Fibroblast of villous mesenchyme (primary cell): ENCODE results near the gene SFI1. TPM values are rescaled to one million over a fixed set of nuclear protein-coding genes. Genes with fewer than 3 reads are reported as not detected.

Experiments used
- DNase-seq: peaks from one replicate; pipeline ENCODE4 v3.0.0-alpha.2; 2010; ENCODE audit warnings: low read depth
- H3K4me3 ChIP-seq: 2 replicates; pipeline ENCODE4 v1.5.1; 2011; ENCODE audit warnings: low read depth, mild to moderate bottlenecking, low read length
- total RNA-seq: library from RNA; depleted of rRNA; stranded (reverse); fragments of >200 nt; gene quantifications from 2 replicates; pipeline ENCODE4 v1.2.3, GENCODE V29; 2012
- TF ChIP-seq, protein P1 (sequence below): IDR thresholded peaks from 2 replicates; pipeline ENCODE4 v1.5.1; 2012; ENCODE audit warnings: low read depth, mild to moderate bottlenecking, low read length; ENCODE audit not compliant: insufficient read depth

SFI1 gene, protein sequence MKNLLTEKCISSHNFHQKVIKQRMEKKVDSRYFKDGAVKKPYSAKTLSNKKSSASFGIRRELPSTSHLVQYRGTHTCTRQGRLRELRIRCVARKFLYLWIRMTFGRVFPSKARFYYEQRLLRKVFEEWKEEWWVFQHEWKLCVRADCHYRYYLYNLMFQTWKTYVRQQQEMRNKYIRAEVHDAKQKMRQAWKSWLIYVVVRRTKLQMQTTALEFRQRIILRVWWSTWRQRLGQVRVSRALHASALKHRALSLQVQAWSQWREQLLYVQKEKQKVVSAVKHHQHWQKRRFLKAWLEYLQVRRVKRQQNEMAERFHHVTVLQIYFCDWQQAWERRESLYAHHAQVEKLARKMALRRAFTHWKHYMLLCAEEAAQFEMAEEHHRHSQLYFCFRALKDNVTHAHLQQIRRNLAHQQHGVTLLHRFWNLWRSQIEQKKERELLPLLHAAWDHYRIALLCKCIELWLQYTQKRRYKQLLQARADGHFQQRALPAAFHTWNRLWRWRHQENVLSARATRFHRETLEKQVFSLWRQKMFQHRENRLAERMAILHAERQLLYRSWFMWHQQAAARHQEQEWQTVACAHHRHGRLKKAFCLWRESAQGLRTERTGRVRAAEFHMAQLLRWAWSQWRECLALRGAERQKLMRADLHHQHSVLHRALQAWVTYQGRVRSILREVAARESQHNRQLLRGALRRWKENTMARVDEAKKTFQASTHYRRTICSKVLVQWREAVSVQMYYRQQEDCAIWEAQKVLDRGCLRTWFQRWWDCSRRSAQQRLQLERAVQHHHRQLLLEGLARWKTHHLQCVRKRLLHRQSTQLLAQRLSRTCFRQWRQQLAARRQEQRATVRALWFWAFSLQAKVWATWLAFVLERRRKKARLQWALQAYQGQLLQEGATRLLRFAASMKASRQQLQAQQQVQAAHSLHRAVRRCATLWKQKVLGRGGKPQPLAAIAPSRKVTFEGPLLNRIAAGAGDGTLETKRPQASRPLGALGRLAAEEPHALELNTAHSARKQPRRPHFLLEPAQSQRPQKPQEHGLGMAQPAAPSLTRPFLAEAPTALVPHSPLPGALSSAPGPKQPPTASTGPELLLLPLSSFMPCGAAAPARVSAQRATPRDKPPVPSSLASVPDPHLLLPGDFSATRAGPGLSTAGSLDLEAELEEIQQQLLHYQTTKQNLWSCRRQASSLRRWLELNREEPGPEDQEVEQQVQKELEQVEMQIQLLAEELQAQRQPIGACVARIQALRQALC
- 15.5 and 17.1 TPM in 2 replicates for total RNA-seq

DNA sequence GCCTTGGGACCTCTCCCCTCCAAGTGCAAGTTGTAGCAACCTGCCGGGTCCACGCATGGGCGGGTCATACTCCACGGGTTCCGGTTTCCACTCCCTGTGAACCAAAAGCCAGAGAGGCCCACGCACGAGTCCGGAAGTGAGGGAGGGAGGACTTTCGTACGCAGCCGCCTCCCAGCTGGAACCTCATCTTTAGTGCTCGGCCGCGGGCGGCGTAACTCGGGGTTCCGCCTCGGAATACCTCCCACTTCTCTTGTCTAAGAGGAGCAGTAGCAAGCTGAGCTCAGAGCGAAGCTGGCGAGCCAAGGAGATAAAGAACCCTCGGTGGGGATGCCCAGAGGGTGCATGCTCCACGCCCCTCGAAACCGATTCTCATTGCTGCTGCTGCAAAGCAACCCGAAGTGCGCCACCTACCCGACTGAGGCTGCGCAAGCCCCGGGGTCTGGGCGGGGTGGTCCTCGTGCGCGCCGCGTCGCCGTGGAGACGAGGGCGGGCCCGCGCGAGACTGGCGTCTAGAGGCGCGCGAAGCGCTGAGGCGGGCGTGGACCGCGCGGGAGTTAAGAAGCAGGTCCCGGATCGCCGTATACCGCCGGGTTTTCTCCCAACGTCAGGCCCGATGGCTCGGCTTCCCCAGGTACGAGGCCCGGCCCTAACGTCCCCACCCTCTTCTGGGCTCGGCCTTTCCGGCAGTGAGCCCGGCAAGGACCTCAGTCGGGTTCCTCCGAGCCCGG is at the start of gene SFI1:
SFI1 (plus strand) TSS at position 530 of the 728 bp plus-strand sequence. CDS start 11,749 bp downstream, outside the sequence.
- TF ChIP-seq, protein P1, sequence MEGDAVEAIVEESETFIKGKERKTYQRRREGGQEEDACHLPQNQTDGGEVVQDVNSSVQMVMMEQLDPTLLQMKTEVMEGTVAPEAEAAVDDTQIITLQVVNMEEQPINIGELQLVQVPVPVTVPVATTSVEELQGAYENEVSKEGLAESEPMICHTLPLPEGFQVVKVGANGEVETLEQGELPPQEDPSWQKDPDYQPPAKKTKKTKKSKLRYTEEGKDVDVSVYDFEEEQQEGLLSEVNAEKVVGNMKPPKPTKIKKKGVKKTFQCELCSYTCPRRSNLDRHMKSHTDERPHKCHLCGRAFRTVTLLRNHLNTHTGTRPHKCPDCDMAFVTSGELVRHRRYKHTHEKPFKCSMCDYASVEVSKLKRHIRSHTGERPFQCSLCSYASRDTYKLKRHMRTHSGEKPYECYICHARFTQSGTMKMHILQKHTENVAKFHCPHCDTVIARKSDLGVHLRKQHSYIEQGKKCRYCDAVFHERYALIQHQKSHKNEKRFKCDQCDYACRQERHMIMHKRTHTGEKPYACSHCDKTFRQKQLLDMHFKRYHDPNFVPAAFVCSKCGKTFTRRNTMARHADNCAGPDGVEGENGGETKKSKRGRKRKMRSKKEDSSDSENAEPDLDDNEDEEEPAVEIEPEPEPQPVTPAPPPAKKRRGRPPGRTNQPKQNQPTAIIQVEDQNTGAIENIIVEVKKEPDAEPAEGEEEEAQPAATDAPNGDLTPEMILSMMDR: peak; percentile 22
- DNase-seq: peak; percentile 90
- H3K4me3 ChIP-seq: peak within 1 kb of the TSS; percentile 97

DNA sequence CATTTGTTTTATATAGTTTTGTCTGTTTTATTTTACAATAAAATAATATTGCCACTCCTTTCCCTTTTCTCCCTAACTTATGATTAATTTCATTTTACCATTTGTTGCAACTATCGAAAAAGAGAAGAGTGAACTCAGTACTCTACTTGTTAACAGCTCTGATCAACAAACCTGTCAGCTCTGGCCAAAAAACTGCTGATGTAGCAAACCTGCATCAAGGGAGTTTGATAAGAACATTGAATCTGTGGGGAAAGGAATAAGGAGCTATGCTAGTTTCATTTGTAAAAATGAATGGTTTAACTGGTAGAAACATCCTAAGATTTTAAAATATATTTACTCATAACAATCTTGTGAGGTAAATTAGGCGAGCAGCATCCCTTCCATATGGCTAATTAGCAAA is 49.6 kb upstream of the SFI1 start:
- DNase-seq: no peak
- no peak overlapping the region for H3K4me3 ChIP-seq
- TF ChIP-seq, protein P1: no peak

DNA sequence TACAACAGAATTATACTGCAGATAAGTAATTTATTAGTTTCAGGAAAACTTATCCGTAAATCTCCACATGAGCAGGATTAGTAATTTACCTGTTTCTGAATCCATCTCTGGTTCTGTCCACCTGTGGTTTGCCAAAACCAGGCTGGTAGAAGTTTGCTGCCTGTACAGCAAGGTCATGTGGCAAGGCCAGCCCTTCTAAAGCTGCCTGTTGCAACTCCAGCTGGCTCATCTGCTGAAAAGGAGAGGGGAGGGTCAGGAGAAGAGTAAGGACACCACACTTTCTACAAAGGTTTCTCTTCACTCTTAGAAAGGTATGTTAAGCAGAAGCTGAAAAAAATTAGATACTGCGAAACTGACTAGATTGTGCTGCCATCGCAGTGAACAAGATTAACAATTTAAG is 49.0 kb upstream of the SFI1 start:
- no peak for DNase-seq
- TF ChIP-seq, protein P1: no peak
- H3K4me3 ChIP-seq: no peak overlapping the region

DNA sequence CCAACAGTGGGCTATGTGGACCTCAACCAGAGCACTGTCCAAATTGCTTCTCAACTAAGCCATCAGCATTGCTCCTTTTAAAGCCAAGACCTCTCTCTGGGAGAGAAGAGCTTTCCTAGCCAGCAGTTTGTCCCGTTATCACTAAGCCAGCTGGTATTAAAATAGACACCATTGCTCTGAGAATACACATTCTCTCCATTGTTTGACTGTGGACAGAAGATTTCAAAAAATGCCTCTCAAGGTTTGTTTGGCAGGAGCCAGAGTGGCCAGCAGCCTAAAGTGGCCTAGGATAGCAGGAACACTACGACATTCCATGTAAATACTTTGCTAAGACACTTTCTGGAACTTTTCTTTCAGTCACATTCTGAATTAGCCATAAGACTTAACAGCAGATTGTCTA is 48.0 kb upstream of the SFI1 start:
- DNase-seq: no peak
- no peak overlapping the region for H3K4me3 ChIP-seq
- TF ChIP-seq, protein P1: no peak

DNA sequence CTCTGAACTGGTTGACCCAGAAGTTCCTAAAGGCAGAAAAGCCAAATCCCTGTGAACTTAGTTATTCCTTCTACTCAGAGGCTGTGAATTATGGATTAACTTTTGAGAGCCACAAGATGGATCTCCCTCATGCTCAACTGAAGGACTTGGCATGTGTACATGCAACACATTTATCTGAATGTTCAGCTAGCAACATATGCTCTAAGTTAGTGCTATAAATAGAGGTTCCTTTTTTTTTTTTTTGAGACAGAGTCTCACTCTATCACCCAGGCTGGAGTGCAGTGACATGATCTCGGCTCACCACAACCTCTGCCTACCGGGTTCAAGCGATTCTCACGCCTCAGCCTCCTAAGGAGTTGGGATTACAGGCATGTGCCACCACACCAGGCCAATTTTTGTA is 46.8 kb upstream of the SFI1 start:
- TF ChIP-seq, protein P1: no peak
- no peak for DNase-seq
- H3K4me3 ChIP-seq: no peak overlapping the region
